ENCODE results near the gene PRELID2. TPM values are rescaled to one million over a fixed set of nuclear protein-coding genes. Genes with fewer than 3 reads are reported as not detected.

Gene PRELID2
- total and polyA plus RNA-seq, 2 donors from 2014 or later: 3.8 to 12.1 TPM

- TF ChIP-seq, protein P1, sequence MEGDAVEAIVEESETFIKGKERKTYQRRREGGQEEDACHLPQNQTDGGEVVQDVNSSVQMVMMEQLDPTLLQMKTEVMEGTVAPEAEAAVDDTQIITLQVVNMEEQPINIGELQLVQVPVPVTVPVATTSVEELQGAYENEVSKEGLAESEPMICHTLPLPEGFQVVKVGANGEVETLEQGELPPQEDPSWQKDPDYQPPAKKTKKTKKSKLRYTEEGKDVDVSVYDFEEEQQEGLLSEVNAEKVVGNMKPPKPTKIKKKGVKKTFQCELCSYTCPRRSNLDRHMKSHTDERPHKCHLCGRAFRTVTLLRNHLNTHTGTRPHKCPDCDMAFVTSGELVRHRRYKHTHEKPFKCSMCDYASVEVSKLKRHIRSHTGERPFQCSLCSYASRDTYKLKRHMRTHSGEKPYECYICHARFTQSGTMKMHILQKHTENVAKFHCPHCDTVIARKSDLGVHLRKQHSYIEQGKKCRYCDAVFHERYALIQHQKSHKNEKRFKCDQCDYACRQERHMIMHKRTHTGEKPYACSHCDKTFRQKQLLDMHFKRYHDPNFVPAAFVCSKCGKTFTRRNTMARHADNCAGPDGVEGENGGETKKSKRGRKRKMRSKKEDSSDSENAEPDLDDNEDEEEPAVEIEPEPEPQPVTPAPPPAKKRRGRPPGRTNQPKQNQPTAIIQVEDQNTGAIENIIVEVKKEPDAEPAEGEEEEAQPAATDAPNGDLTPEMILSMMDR (IDR thresholded peaks at IDR 0.05; ENCODE audit: borderline replicate concordance, extremely low read depth, insufficient read depth): no peak
- Histone ChIP-seq H3K27ac (ENCODE audit: low read depth in 2 of 2, low read length in 2 of 2) (no peak overlapping the region), H3K27me3 (ENCODE audit: control insufficient read depth, insufficient read depth, low read length) (no peaks in the 10 kb centered on the region), H3K9ac (ENCODE audit: low read length in 3 of 3) (no peak overlapping the region), H3K9me3 (ENCODE audit: control insufficient read depth in 2 of 3, insufficient read depth in 1 of 3, low read length in 3 of 3) (no peaks in the 10 kb centered on the region), H3K36me3 (ENCODE audit: control insufficient read depth in 2 of 3, insufficient read depth in 3 of 3, low read length in 3 of 3) (no peaks in the 10 kb centered on the region), H3K4me3 (ENCODE audit: low read length in 3 of 3) (no peak overlapping the region), H3K4me1 (ENCODE audit: control insufficient read depth in 2 of 3, insufficient read depth in 2 of 3, low read depth in 1 of 3, low read length in 3 of 3) (no peaks in the 10 kb centered on the region)
- intact Hi-C loops (cut with DNase I): no loop called here
- no peak for FAIRE-seq
- no peak for DNase-seq
Observed at GRCh38 chr5:145847499-145848497, 12.7 kb upstream of the PRELID2 start.

- DNase-seq (no peak), FAIRE-seq (no peak)
- H3K4me3 ChIP-seq (ENCODE audit: low read length in 3 of 3): no peak overlapping the region
- no peak overlapping the region for H3K27ac ChIP-seq (ENCODE audit: low read depth in 2 of 2, low read length in 2 of 2)
- no peaks in the 10 kb centered on the region for H3K27me3 ChIP-seq (ENCODE audit: control insufficient read depth, insufficient read depth, low read length)
- no peaks in the 10 kb centered on the region for H3K9me3 ChIP-seq (ENCODE audit: control insufficient read depth in 2 of 3, insufficient read depth in 1 of 3, low read length in 3 of 3)
- TF ChIP-seq, protein P1 (IDR thresholded peaks at IDR 0.05; ENCODE audit: borderline replicate concordance, extremely low read depth, insufficient read depth): no peak
- H3K4me1 ChIP-seq (ENCODE audit: control insufficient read depth in 2 of 3, insufficient read depth in 2 of 3, low read depth in 1 of 3, low read length in 3 of 3): no peaks in the 10 kb centered on the region
- no peaks in the 10 kb centered on the region for H3K36me3 ChIP-seq (ENCODE audit: control insufficient read depth in 2 of 3, insufficient read depth in 3 of 3, low read length in 3 of 3)
- intact Hi-C loops (cut with DNase I): no loop called here
- no peak overlapping the region for H3K9ac ChIP-seq (ENCODE audit: low read length in 3 of 3)
Observed at GRCh38 chr5:145846081-145846480, 10.9 kb upstream of the PRELID2 start.

DNA sequence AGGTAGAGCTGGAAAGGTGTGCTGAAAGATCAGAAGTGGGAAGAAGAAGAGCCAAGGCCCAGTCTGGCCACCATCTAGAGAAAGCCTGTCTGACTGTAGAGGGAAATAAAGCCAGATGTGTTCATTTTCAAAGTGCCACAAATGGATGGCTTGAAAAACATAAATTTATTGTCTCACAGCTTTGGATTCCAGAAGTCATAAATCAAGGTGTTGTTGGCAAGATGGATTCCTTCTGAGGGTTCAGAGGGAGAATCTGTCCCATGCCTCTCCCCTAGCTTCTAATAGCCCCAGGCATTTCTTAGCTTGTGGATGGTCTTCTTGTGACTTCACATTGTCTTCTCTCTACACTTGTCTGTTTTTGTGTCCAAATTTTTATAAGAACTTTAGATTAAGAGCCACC lies 6.2 kb upstream of the PRELID2 start:
- Histone ChIP-seq H3K27me3 (ENCODE audit: control insufficient read depth, insufficient read depth, low read length) (no peaks in the 10 kb centered on the region), H3K9me3 (ENCODE audit: control insufficient read depth in 2 of 3, insufficient read depth in 1 of 3, low read length in 3 of 3) (no peaks in the 10 kb centered on the region), H3K9ac (ENCODE audit: low read length in 3 of 3) (no peak overlapping the region), H3K27ac (ENCODE audit: low read depth in 2 of 2, low read length in 2 of 2) (no peak overlapping the region), H3K4me1 (ENCODE audit: control insufficient read depth in 2 of 3, insufficient read depth in 2 of 3, low read depth in 1 of 3, low read length in 3 of 3) (no peaks in the 10 kb centered on the region), H3K4me3 (ENCODE audit: low read length in 3 of 3) (no peak overlapping the region), H3K36me3 (ENCODE audit: control insufficient read depth in 2 of 3, insufficient read depth in 3 of 3, low read length in 3 of 3) (no peaks in the 10 kb centered on the region)
- intact Hi-C loops (cut with DNase I): no loop called here
- TF ChIP-seq, protein P1 (IDR thresholded peaks at IDR 0.05; ENCODE audit: borderline replicate concordance, extremely low read depth, insufficient read depth): no peak
- DNase-seq (no peak), FAIRE-seq (no peak)
